Measurements from ENCODE around the gene RNF157.
"Not testable (repeated sequence)": the region's sequence is repeated elsewhere in the genome, so short reads cannot be mapped to it uniquely, and the experiment has no call there.

Gene RNF157

DNA sequence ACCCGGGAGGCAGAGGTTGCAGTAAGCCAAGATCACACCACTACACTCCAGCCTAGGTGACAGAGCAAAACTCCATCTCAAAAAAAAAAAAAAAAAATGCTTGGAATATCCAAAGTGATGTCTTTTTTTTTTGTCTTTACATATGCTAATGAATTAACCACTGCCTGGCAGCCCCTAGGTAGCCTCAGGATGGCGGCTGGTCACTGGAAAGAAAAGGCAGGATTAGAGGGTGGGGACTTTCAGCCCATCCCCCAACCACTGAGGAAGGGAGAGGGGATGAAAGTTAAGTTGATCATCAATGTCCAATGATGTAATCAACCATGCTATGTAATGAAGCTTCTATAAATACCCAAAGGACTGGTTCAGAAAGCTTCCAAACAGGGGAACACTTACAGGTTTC, 26.8 kb downstream of the RNF157 start:
- CTCF ChIA-PET, result interaction anchor here (1.0 kb wide), 1 partner anchor 199 kb away, joined by 3 read pairs; no protein-coding TSS in a partner anchor
- POLR2A ChIA-PET, result no interaction called here
- no peak overlapping the region for H3K4me3 ChIP-seq (ENCODE audit: low read depth, low read length)
- no peak for DNase-seq (ENCODE audit: low read depth, low spot score)
- TF ChIP-seq CTCF (IDR thresholded peaks at IDR 0.05; ENCODE audit: insufficient read depth, low read length, missing control alignments), result no peak

- no peak overlapping the region for H3K4me3 ChIP-seq (ENCODE audit: low read depth, low read length)
- ChIA-PET POLR2A (no interaction called here), CTCF (interaction anchor here (1.3 to 6.2 kb wide), 4 partner anchors 9 to 72 kb away, joined by 3 to 38 read pairs (median 5); no protein-coding TSS in a partner anchor)
- DNase-seq (ENCODE audit: low read depth, low spot score), result no peak
- TF ChIP-seq CTCF (IDR thresholded peaks at IDR 0.05; ENCODE audit: insufficient read depth, low read length, missing control alignments), result no peak
Observed at GRCh38 chr17:76208120-76208519, 32.2 kb downstream of the RNF157 start.

DNA sequence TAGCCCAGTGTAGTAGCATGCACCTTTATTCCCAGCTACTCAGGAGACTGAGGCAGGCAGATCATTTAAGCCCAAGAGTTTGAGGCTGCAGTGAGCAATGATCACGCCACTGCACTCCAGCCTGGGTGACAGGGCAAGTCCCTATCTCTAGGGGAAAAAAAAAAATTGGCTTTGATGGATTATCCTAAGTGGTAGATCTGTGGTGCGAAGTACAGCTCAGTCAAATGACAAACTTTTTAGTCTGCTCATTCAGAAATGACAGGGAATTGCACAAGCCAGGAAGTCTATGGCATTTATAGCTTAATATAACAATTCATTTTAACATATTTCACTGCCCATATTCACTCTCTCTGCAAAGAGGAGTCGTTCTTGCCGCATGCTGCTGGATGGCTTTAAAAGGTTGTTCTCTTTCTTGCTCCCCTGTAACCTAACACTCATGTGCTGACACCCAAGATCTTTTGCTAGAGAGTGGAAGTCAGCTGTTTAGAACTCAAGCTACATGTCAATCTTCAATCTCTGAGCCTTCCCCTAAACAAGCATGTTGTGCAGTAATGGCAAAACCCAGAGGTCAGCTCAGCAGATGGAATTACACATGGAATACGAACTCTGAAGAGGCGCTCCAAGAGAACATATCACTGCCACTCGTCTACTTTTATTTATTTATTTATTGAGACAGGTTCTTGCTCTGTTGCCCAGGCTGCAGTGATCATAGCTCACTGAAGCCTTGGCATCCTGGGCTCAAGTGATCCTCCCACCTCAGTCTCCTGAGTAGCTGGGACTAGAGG, 32.8 kb downstream of the RNF157 start:
- ChIA-PET CTCF (interaction anchor here (1.3 to 6.2 kb wide), 5 partner anchors 10 to 72 kb away, joined by 3 to 38 read pairs (median 4); no protein-coding TSS in a partner anchor), POLR2A (interaction anchor here (0.6 kb wide), 1 partner anchor 1247 kb away, joined by 3 read pairs; no protein-coding TSS in a partner anchor)
- TF ChIP-seq CTCF (IDR thresholded peaks at IDR 0.05; ENCODE audit: insufficient read depth, low read length, missing control alignments), result no peak

DNA sequence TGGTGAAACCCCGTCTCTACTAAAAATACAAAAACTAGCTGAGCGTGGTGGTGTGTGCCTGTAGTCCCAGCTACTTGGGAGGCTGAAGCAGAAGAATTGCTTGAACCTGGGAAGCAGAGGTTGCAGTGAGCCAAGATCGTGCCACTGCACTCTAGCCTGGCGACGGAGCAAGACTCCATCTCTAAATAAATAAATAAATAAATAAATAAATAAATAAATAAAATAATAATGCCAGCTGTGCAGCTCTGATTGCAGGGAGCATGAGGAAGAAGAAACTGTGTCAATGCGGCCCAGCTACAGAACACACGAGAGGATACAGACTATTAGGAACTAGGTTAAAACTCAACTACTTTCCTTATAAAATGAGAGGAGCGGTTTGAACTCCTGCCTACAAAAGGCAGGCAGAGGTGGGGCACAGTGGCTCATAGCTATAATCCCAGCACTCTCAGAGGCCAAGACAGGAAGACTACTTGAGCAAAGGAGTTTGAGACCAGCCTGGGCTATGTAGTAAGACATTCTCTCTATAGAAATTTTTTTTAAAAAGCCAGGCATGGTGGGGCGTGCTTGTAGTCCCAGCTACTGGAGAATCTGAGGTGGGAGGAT, 34.6 kb downstream of the RNF157 start:
- POLR2A ChIA-PET; DNase-seq (ENCODE audit: low read depth, low spot score); H3K4me3 ChIP-seq (ENCODE audit: low read depth, low read length): not testable (repeated sequence)
- CTCF ChIA-PET, result interaction anchor here (1.1 to 6.2 kb wide), 3 partner anchors 22 to 45 kb away, joined by 3 to 38 read pairs (median 7); no protein-coding TSS in a partner anchor

More for the DNA sequence above, 32.8 kb downstream of the RNF157 start:
- no peak for DNase-seq (ENCODE audit: low read depth, low spot score)
- no peak overlapping the region for H3K4me3 ChIP-seq (ENCODE audit: low read depth, low read length)

DNA sequence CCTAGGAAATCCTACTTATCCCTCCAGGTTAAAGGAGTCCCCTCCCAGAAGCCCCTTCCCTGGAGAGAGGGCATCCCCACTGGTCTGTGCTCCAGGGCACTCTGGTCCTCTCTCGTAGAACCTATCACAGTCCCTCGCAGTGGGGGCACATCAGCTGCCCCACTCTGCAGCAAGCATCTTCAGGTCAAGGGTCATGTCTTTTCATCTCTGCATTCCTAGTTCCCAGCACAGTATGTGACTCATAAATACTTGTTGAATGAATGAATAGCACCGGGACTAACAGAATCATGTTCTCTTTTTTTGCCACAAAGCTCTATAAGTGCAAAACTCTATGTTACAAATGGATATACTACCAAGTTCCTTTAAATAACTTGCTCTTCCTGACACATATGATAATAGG, 36.0 kb downstream of the RNF157 start:
- no peak overlapping the region for H3K4me3 ChIP-seq (ENCODE audit: low read depth, low read length)
- CTCF ChIA-PET, result interaction anchor here (1.4 to 6.2 kb wide), 5 partner anchors 9 to 76 kb away, joined by 4 to 38 read pairs (median 6); no protein-coding TSS in a partner anchor
- peak; percentile 21 for DNase-seq (ENCODE audit: low read depth, low spot score)
- POLR2A ChIA-PET, result interaction anchor here (0.6 kb wide), 1 partner anchor 61 kb away, joined by 3 read pairs; no protein-coding TSS in a partner anchor
- no peak for TF ChIP-seq CTCF (IDR thresholded peaks at IDR 0.05; ENCODE audit: insufficient read depth, low read length, missing control alignments)

- TF ChIP-seq CTCF (IDR thresholded peaks at IDR 0.05; ENCODE audit: insufficient read depth, low read length, missing control alignments), result no peak
- CTCF ChIA-PET, result interaction anchor here (2.4 kb wide), 1 partner anchor 20 kb away, joined by 6 read pairs; no protein-coding TSS in a partner anchor
Observed at GRCh38 chr17:76200354-76200753, 39.9 kb downstream of the RNF157 start.

More at GRCh38 chr17:76200354-76200753, 39.9 kb downstream of the RNF157 start:
- POLR2A ChIA-PET, result no interaction called here
- no peak for DNase-seq (ENCODE audit: low read depth, low spot score)
- no peak overlapping the region for H3K4me3 ChIP-seq (ENCODE audit: low read depth, low read length)
